Body of pancreas (tissue), 4 donors: Measurements from ENCODE around the gene ZC3H7A. TPM values are rescaled to one million over a fixed set of nuclear protein-coding genes. Genes with fewer than 3 reads are reported as not detected.
A peak's percentile ranks its signal among the peaks of the same experiment; 100 is the strongest.

ENCODE experiments used
- ATAC-seq: fragments of 150-250 bp; one replicate; pipeline ENCODE4 v1.9.1; 2016
- DNase-seq, 4 donors: peaks; one replicate each; pipeline ENCODE4 v3.0.0-alpha.2; 2019
- H3K27ac ChIP-seq, 4 donors: fragments of 200-600 bp; sonication (generic); 1 replicate in 3 of 4; 2 replicates in 1 of 4; pipeline versions ENCODE4 v1.5.1 to v1.6.1; 2016 to 2019; ENCODE audit warnings: mild to moderate bottlenecking in 1 of 4, mixed read lengths in 1 of 4, moderate library complexity in 1 of 4
- H3K27me3 ChIP-seq, 2 donors: fragments of 200-600 bp; sonication (generic); one replicate each; pipeline ENCODE4 v1.6.0; 2016; ENCODE audit warnings: mild to moderate bottlenecking in 1 of 2
- H3K36me3 ChIP-seq, 2 donors: fragments of 200-600 bp; sonication (generic); replicated peaks in 1 of 2; 2 replicates each; pipeline ENCODE4 v1.5.1; 2016; ENCODE audit warnings: low read depth in 2 of 2; ENCODE audit not compliant: insufficient read depth in 1 of 2
- H3K4me1 ChIP-seq: fragments of 200-600 bp; sonication (generic); one replicate; pipeline ENCODE4 v1.6.0; 2016
- H3K4me3 ChIP-seq, 2 donors: fragments of 200-600 bp; sonication (generic); 1 replicate in 1 of 2; 2 replicates in 1 of 2; pipeline ENCODE4 v1.5.1; 2016 to 2019
- H3K9me3 ChIP-seq, 3 donors: fragments of 200-600 bp; sonication (generic); 1 replicate in 2 of 3; 2 replicates in 1 of 3; pipeline ENCODE4 v1.5.1; 2016
- POLR2A ChIP-seq, 3 donors: fragments of 450-650 bp; IDR thresholded peaks; one replicate each; pipeline ENCODE4 v1.6.1; 2016; ENCODE audit warnings: antibody characterized with exemption in 3 of 3, mild to moderate bottlenecking in 2 of 3
- WGBS, 2 donors: methylation state at CpG; one replicate each; pipeline ENCODE4 v1.1.5; 2017; 5-methylcytosine and 5-hydroxymethylcytosine counted together
- intact Hi-C: fragments of 100-400 bp; cut with DNase I; formaldehyde crosslinking; loops from one replicate; pipeline ENCODE4 v1.15.1; 2023
- total RNA-seq, 2 donors: library from RNA; depleted of rRNA; stranded (reverse); fragments of >200 nt; gene quantifications; one replicate each; pipeline ENCODE4 v1.1.0, GENCODE V29; 2016
- TF ChIP-seq, protein P1 (sequence below), 7 experiments: fragments of 450-650 bp in 4 of 7; fragments of 200-600 bp in 3 of 7; sonication (generic) in 3 of 7; IDR thresholded peaks; one replicate each; pipeline ENCODE4 v1.5.1; 2016 to 2019; ENCODE audit warnings: antibody characterized with exemption in 7 of 7

Gene ZC3H7A
- total RNA-seq, 2 donors from 2014 or later, result 26.4 to 49.5 TPM

GRCh38 chr16:11781773-11782172 is 15.3 kb downstream of the ZC3H7A start:
- no peak overlapping the region for H3K4me3 ChIP-seq
- H3K4me1 ChIP-seq, result peaks cover 47% of the 10 kb centered on the region
- WGBS, 2 donors, result 63 to 68% methylated on average over 5 of the region's 5 CpGs

GRCh38 chr16:11780991-11781680 is 15.9 kb downstream of the ZC3H7A start:
- Histone ChIP-seq H3K36me3 (peaks cover 0 to 9% of the 10 kb centered on the region in 2 donors), H3K4me3 (no peak overlapping the region), H3K9me3 (no peaks in the 10 kb centered on the region), H3K4me1 (peaks cover 41% of the 10 kb centered on the region), H3K27me3 (no peaks in the 10 kb centered on the region), H3K27ac (peak overlapping the region in 2 of 4 donors; percentile 88 to 89)
- intact Hi-C loops, result loop anchor here (10.0 kb wide), 1 partner anchor 64 kb away; no protein-coding TSS in a partner anchor
- ATAC-seq (no peak), DNase-seq (no peak)
- WGBS, 2 donors, result 78 to 92% methylated on average over 4 of the region's 4 CpGs
- no peak for TF ChIP-seq POLR2A (IDR thresholded peaks at IDR 0.05)
- TF ChIP-seq, protein P1, sequence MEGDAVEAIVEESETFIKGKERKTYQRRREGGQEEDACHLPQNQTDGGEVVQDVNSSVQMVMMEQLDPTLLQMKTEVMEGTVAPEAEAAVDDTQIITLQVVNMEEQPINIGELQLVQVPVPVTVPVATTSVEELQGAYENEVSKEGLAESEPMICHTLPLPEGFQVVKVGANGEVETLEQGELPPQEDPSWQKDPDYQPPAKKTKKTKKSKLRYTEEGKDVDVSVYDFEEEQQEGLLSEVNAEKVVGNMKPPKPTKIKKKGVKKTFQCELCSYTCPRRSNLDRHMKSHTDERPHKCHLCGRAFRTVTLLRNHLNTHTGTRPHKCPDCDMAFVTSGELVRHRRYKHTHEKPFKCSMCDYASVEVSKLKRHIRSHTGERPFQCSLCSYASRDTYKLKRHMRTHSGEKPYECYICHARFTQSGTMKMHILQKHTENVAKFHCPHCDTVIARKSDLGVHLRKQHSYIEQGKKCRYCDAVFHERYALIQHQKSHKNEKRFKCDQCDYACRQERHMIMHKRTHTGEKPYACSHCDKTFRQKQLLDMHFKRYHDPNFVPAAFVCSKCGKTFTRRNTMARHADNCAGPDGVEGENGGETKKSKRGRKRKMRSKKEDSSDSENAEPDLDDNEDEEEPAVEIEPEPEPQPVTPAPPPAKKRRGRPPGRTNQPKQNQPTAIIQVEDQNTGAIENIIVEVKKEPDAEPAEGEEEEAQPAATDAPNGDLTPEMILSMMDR (IDR thresholded peaks at IDR 0.05), result no peak

More at GRCh38 chr16:11781773-11782172, 15.3 kb downstream of the ZC3H7A start:
- H3K36me3 ChIP-seq, result peaks cover 0 to 5% of the 10 kb centered on the region in 2 donors
- TF ChIP-seq, protein P1 (IDR thresholded peaks at IDR 0.05), result no peak
- TF ChIP-seq POLR2A (IDR thresholded peaks at IDR 0.05), result no peak
- no peak for ATAC-seq
- no peaks in the 10 kb centered on the region for H3K9me3 ChIP-seq
- intact Hi-C loops, result loop anchor here (10.0 kb wide), 1 partner anchor 63 kb away; no protein-coding TSS in a partner anchor
- DNase-seq, result no peak
- H3K27me3 ChIP-seq, result no peaks in the 10 kb centered on the region
- peak overlapping the region; percentile 17 to 89 (median 86) for H3K27ac ChIP-seq

- DNase-seq (no peak), ATAC-seq (no peak)
- H3K4me1 ChIP-seq, result peaks cover 25% of the 10 kb centered on the region
- no peaks in the 10 kb centered on the region for H3K27me3 ChIP-seq
- H3K36me3 ChIP-seq, result peaks cover 0 to 22% of the 10 kb centered on the region in 2 donors
- no peak overlapping the region for H3K27ac ChIP-seq
- no peak for TF ChIP-seq POLR2A (IDR thresholded peaks at IDR 0.05)
- no peaks in the 10 kb centered on the region for H3K9me3 ChIP-seq
- 94% methylated on average over 7 of the region's 7 CpGs for WGBS, 2 donors
- intact Hi-C loops, result no loop called here
- no peak overlapping the region for H3K4me3 ChIP-seq
These were observed 18.0 kb downstream of the ZC3H7A start for GRCh38 chr16:11779074-11779473.

- DNase-seq, result no peak
- TF ChIP-seq, protein P1 (IDR thresholded peaks at IDR 0.05), result no peak
- TF ChIP-seq POLR2A (IDR thresholded peaks at IDR 0.05), result no peak
- intact Hi-C loops, result no loop called here
- no peaks in the 10 kb centered on the region for H3K4me1 ChIP-seq
- no peak overlapping the region for H3K27ac ChIP-seq
- H3K4me3 ChIP-seq, result no peak overlapping the region
- ATAC-seq, result no peak
- no peaks in the 10 kb centered on the region for H3K27me3 ChIP-seq
- H3K36me3 ChIP-seq, result peaks cover 10 to 28% of the 10 kb centered on the region in 2 donors
- H3K9me3 ChIP-seq, result no peaks in the 10 kb centered on the region
- 91% methylated on average over 3 of the region's 3 CpGs for WGBS, 2 donors
These were observed 22.9 kb downstream of the ZC3H7A start for GRCh38 chr16:11774065-11774626.

GRCh38 chr16:11768849-11769248 is 28.2 kb downstream of the ZC3H7A start:
- 75 to 80% methylated on average over 7 of the region's 7 CpGs for WGBS, 2 donors

More at GRCh38 chr16:11768849-11769248, 28.2 kb downstream of the ZC3H7A start:
- peak overlapping the region in 1 of 4 donors; percentile 10 for H3K27ac ChIP-seq
- ATAC-seq (no peak), DNase-seq (no peak)
- H3K4me1 ChIP-seq, result no peaks in the 10 kb centered on the region
- intact Hi-C loops, result no loop called here
- H3K27me3 ChIP-seq, result no peaks in the 10 kb centered on the region
- H3K36me3 ChIP-seq, result peaks cover 10 to 28% of the 10 kb centered on the region in 2 donors
- TF ChIP-seq POLR2A (IDR thresholded peaks at IDR 0.05), result no peak
- TF ChIP-seq, protein P1 (IDR thresholded peaks at IDR 0.05), result no peak
- no peaks in the 10 kb centered on the region for H3K9me3 ChIP-seq
- no peak overlapping the region for H3K4me3 ChIP-seq
